GM23338 (cell line): ENCODE measurements around the gene PTGS1. TPM values are rescaled to one million over a fixed set of nuclear protein-coding genes. Genes with fewer than 3 reads are reported as not detected.

Source experiments
- ATAC-seq: fragments of 200-7000 bp; cut with Tn5 transposase; 3 replicates; pipeline ENCODE4 v1.9.1; 2020
- DNase-seq: peaks from one replicate; pipeline ENCODE4 v3.0.0-alpha.2; 2015; ENCODE audit warnings: low spot score
- H2AFZ ChIP-seq: fragments of 200-600 bp; sonication (generic); 2 replicates; pipeline ENCODE4 v1.8.0; 2016; ENCODE audit warnings: antibody characterized with exemption, mild to moderate bottlenecking, moderate library complexity
- H3F3A ChIP-seq: fragments of 200-600 bp; sonication (generic); replicated peaks from 2 replicates; pipeline ENCODE4 v1.8.0; 2017; ENCODE audit warnings: antibody characterized with exemption, mixed run types, low read depth
- H3K27ac ChIP-seq: fragments of 200-600 bp; sonication (generic); 2 replicates; pipeline ENCODE4 v1.6.1; 2016; ENCODE audit warnings: low read depth
- H3K27me3 ChIP-seq: fragments of 200-600 bp; sonication (generic); 2 replicates; pipeline ENCODE4 v1.8.0; 2016; ENCODE audit warnings: mild to moderate bottlenecking, mixed run types, moderate library complexity; ENCODE audit not compliant: insufficient read depth
- H3K36me3 ChIP-seq: fragments of 200-600 bp; sonication (generic); 2 replicates; pipeline ENCODE4 v1.8.0; 2016; ENCODE audit warnings: mild to moderate bottlenecking; ENCODE audit not compliant: insufficient read depth
- H3K4me1 ChIP-seq: fragments of 200-600 bp; sonication (generic); 2 replicates; pipeline ENCODE4 v1.8.0; 2016; ENCODE audit warnings: mild to moderate bottlenecking, moderate library complexity; ENCODE audit not compliant: insufficient read depth
- H3K4me2 ChIP-seq: fragments of 200-600 bp; sonication (generic); 2 replicates; pipeline ENCODE4 v1.7.1; 2017; ENCODE audit warnings: mixed run types
- H3K4me3 ChIP-seq: fragments of 200-600 bp; sonication (generic); 2 replicates; pipeline ENCODE4 v1.6.1; 2016; ENCODE audit warnings: mixed run types
- H3K79me2 ChIP-seq: fragments of 200-600 bp; sonication (generic); replicated peaks from 2 replicates; pipeline ENCODE4 v1.8.0; 2017; ENCODE audit warnings: mild to moderate bottlenecking; ENCODE audit not compliant: insufficient read depth
- H3K9me2 ChIP-seq: fragments of 200-600 bp; sonication (generic); 2 replicates; pipeline ENCODE4 v1.8.0; 2017; ENCODE audit not compliant: insufficient read depth
- H4K20me1 ChIP-seq: fragments of 200-600 bp; sonication (generic); replicated peaks from 2 replicates; pipeline ENCODE4 v1.8.0; 2017; ENCODE audit warnings: mild to moderate bottlenecking; ENCODE audit not compliant: insufficient read depth
- H3K27ac Mint-ChIP-seq: 2 replicates; pipeline ENCODE4 v1.8.0; 2020; ENCODE audit warnings: inconsistent platforms, mild to moderate bottlenecking, moderate library complexity, mixed read lengths
- H3K27me3 Mint-ChIP-seq: 3 replicates; pipeline ENCODE4 v1.8.0; 2022; ENCODE audit warnings: low read depth, mild to moderate bottlenecking, moderate library complexity, mixed read lengths, inconsistent platforms; ENCODE audit not compliant: insufficient read depth, poor library complexity
- H3K36me3 Mint-ChIP-seq: 3 replicates; pipeline ENCODE4 v1.8.0; 2021; ENCODE audit warnings: low read depth, mild to moderate bottlenecking, inconsistent platforms, moderate library complexity, mixed read lengths
- H3K4me1 Mint-ChIP-seq: 3 replicates; pipeline ENCODE4 v1.8.0; 2020; ENCODE audit warnings: mild to moderate bottlenecking, inconsistent platforms, mixed read lengths
- H3K4me3 Mint-ChIP-seq: 3 replicates; pipeline ENCODE4 v1.8.0; 2021; ENCODE audit warnings: moderate library complexity, mild to moderate bottlenecking, inconsistent platforms, mixed read lengths
- H3K9me3 Mint-ChIP-seq: 3 replicates; pipeline ENCODE4 v1.8.0; 2020; ENCODE audit warnings: moderate library complexity, mild to moderate bottlenecking, inconsistent platforms, mixed read lengths
- CTCF ChIP-seq, 2 experiments: fragments of 200-600 bp in 1 of 2; sonication (generic) in 1 of 2; conservative IDR thresholded peaks; 2 replicates each; pipeline versions ENCODE4 v1.5.1 to v1.6.1; 2016 to 2017; ENCODE audit warnings: antibody characterized with exemption in 2 of 2, low read depth in 2 of 2, mild to moderate bottlenecking in 2 of 2, moderate library complexity in 1 of 2
- EZH2phosphoT487 ChIP-seq: fragments of 200-600 bp; sonication (generic); IDR thresholded peaks from one replicate; pipeline ENCODE4 v1.8.1; 2018; ENCODE audit warnings: antibody characterized with exemption; ENCODE audit not compliant: unreplicated experiment
- JUNB ChIP-seq: IDR thresholded peaks from one replicate; pipeline ENCODE4 v1.6.1; 2016; ENCODE audit warnings: antibody characterized with exemption; ENCODE audit not compliant: unreplicated experiment
- POLR2AphosphoS5 ChIP-seq: IDR thresholded peaks from 2 replicates; pipeline ENCODE4 v1.6.1; 2016; ENCODE audit warnings: antibody characterized with exemption, low read depth
- STAT1 ChIP-seq: IDR thresholded peaks from one replicate; pipeline ENCODE4 v1.6.1; 2016; ENCODE audit warnings: antibody characterized with exemption; ENCODE audit not compliant: unreplicated experiment
- ZNF114 ChIP-seq: fragments of 250-450 bp; sonication (Bioruptor Pico); IDR thresholded peaks from 2 replicates; pipeline ENCODE4 v1.5.0; 2020; ENCODE audit warnings: mild to moderate bottlenecking, moderate library complexity
- ZNF331 ChIP-seq: fragments of 250-450 bp; sonication (Bioruptor Pico); IDR thresholded peaks from 2 replicates; pipeline ENCODE4 v1.5.0; 2020; ENCODE audit warnings: low read depth, mild to moderate bottlenecking, moderate library complexity
- polyA plus RNA-seq: library from polyadenylated mRNA; unstranded; fragments of >200 nt; fragmentation: Nextera tagmentation; extraction: Ambion mirVana; gene quantifications from 2 replicates; pipeline ENCODE4 v1.2.1, GENCODE V29; 2016
- total RNA-seq: library from RNA; depleted of rRNA; stranded (reverse); fragments of >200 nt; shearing (Covaris generic); gene quantifications from 2 replicates; pipeline ENCODE4 v1.2.3, GENCODE V29; 2014
- TF ChIP-seq, protein P1 (sequence below): fragments of 250-450 bp; sonication (Bioruptor Pico); IDR thresholded peaks from 2 replicates; pipeline ENCODE4 v1.5.0; 2020; ENCODE audit warnings: mild to moderate bottlenecking, moderate library complexity
- TF ChIP-seq, protein P2 (sequence below): IDR thresholded peaks from 2 replicates; pipeline ENCODE4 v1.6.1; 2016; ENCODE audit warnings: antibody characterized with exemption

The PTGS1 gene
- total and polyA plus RNA-seq, 2 experiments from 2014 or later, result 0.48 to 1.3 TPM

DNA sequence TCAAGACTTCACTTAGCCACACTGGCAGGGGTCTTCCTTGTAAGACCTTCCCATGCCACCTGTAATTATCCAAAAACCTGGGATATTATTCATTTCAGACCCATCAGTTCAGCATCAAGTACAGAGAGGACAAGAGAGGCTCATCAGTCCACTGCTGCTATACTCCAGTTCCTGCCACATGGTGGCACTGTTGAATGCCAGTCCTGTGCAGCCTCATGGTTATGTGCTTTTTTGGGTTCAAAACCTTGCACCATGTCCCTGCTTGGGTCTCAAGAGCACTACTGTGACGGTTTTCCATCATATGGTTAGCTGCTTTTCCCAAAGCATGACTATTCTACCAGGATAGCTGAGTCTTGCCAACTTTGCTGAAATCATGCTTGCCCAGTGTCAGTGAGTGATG lies 8.5 kb downstream of the PTGS1 start:
- Histone ChIP-seq H3K79me2 (no peaks in the 10 kb centered on the region), H3K27me3 (peaks cover 10% of the 10 kb centered on the region; the same call in 1 of the 2 replicates), H3K4me2 (no peak overlapping the region), H3K36me3 (no peaks in the 10 kb centered on the region), H2AFZ (no peak overlapping the region), H3K4me1 (peaks cover 15% of the 10 kb centered on the region; the same call in 1 of the 2 replicates), H3K27ac (no peak overlapping the region), H3F3A (no peaks in the 10 kb centered on the region), H3K4me3 (no peak overlapping the region), H3K9me2 (no peaks in the 10 kb centered on the region), H4K20me1 (no peaks in the 10 kb centered on the region)
- no peaks in the 10 kb centered on the region; the same call in 1 of the 3 replicates for H3K36me3 Mint-ChIP-seq
- peak; percentile 81 to 85 for TF ChIP-seq CTCF (conservative IDR thresholded peaks at IDR 0.05; ENCODE audit: low read depth in 2 of 2)
- no peak for TF ChIP-seq ZNF331
- no peak overlapping the region for H3K27ac Mint-ChIP-seq
- peaks cover 3% of the 10 kb centered on the region; the same call in 1 of the 3 replicates for H3K9me3 Mint-ChIP-seq
- peak; percentile 66 for DNase-seq
- peaks cover 16% of the 10 kb centered on the region for H3K27me3 Mint-ChIP-seq
- H3K4me1 Mint-ChIP-seq, result peaks cover 35% of the 10 kb centered on the region
- no peak overlapping the region for H3K4me3 Mint-ChIP-seq
- no peak for ATAC-seq

- no peaks in the 10 kb centered on the region for H3K9me2 ChIP-seq
- H3K4me3 ChIP-seq, result no peak overlapping the region
- DNase-seq (no peak), ATAC-seq (no peak)
- H4K20me1 ChIP-seq, result no peaks in the 10 kb centered on the region
- Mint-ChIP-seq H3K36me3 (no peaks in the 10 kb centered on the region; the same call in 1 of the 3 replicates), H3K27ac (no peak overlapping the region), H3K9me3 (peaks cover 3% of the 10 kb centered on the region; the same call in 2 of the 3 replicates), H3K27me3 (peaks cover 12% of the 10 kb centered on the region), H3K4me3 (no peak overlapping the region), H3K4me1 (peaks cover 26% of the 10 kb centered on the region)
- no peaks in the 10 kb centered on the region for H3K36me3 ChIP-seq
- H3K4me2 ChIP-seq, result no peak overlapping the region
- no peaks in the 10 kb centered on the region for H3K79me2 ChIP-seq
- no peaks in the 10 kb centered on the region for H3F3A ChIP-seq
- 0 out of 2 replicates have a peak, but pooled peaks cover 3% of the 10 kb centered on the region for H3K27me3 ChIP-seq
- H3K27ac ChIP-seq, result no peak overlapping the region
- H2AFZ ChIP-seq, result no peak overlapping the region
- peaks cover 8% of the 10 kb centered on the region; the same call in 1 of the 2 replicates for H3K4me1 ChIP-seq
- TF ChIP-seq, protein P1, sequence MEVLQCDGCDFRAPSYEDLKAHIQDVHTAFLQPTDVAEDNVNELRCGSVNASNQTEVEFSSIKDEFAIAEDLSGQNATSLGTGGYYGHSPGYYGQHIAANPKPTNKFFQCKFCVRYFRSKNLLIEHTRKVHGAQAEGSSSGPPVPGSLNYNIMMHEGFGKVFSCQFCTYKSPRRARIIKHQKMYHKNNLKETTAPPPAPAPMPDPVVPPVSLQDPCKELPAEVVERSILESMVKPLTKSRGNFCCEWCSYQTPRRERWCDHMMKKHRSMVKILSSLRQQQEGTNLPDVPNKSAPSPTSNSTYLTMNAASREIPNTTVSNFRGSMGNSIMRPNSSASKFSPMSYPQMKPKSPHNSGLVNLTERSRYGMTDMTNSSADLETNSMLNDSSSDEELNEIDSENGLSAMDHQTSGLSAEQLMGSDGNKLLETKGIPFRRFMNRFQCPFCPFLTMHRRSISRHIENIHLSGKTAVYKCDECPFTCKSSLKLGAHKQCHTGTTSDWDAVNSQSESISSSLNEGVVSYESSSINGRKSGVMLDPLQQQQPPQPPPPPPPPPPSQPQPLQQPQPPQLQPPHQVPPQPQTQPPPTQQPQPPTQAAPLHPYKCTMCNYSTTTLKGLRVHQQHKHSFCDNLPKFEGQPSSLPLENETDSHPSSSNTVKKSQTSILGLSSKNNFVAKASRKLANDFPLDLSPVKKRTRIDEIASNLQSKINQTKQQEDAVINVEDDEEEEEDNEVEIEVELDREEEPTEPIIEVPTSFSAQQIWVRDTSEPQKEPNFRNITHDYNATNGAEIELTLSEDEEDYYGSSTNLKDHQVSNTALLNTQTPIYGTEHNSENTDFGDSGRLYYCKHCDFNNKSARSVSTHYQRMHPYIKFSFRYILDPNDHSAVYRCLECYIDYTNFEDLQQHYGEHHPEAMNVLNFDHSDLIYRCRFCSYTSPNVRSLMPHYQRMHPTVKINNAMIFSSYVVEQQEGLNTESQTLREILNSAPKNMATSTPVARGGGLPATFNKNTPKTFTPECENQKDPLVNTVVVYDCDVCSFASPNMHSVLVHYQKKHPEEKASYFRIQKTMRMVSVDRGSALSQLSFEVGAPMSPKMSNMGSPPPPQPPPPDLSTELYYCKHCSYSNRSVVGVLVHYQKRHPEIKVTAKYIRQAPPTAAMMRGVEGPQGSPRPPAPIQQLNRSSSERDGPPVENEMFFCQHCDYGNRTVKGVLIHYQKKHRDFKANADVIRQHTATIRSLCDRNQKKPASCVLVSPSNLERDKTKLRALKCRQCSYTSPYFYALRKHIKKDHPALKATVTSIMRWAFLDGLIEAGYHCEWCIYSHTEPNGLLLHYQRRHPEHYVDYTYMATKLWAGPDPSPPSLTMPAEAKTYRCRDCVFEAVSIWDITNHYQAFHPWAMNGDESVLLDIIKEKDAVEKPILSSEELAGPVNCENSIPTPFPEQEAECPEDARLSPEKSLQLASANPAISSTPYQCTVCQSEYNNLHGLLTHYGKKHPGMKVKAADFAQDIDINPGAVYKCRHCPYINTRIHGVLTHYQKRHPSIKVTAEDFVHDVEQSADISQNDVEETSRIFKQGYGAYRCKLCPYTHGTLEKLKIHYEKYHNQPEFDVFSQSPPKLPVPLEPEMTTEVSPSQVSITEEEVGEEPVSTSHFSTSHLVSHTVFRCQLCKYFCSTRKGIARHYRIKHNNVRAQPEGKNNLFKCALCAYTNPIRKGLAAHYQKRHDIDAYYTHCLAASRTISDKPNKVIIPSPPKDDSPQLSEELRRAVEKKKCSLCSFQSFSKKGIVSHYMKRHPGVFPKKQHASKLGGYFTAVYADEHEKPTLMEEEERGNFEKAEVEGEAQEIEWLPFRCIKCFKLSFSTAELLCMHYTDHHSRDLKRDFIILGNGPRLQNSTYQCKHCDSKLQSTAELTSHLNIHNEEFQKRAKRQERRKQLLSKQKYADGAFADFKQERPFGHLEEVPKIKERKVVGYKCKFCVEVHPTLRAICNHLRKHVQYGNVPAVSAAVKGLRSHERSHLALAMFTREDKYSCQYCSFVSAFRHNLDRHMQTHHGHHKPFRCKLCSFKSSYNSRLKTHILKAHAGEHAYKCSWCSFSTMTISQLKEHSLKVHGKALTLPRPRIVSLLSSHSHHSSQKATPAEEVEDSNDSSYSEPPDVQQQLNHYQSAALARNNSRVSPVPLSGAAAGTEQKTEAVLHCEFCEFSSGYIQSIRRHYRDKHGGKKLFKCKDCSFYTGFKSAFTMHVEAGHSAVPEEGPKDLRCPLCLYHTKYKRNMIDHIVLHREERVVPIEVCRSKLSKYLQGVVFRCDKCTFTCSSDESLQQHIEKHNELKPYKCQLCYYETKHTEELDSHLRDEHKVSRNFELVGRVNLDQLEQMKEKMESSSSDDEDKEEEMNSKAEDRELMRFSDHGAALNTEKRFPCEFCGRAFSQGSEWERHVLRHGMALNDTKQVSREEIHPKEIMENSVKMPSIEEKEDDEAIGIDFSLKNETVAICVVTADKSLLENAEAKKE (CRISPR knock-in tag), result no peak
- TF ChIP-seq STAT1 (no peak), CTCF (conservative IDR thresholded peaks at IDR 0.05; ENCODE audit: low read depth in 2 of 2) (no peak), JUNB (no peak), POLR2AphosphoS5 (no peak), EZH2phosphoT487 (no peak), ZNF114 (CRISPR knock-in tag) (no peak), ZNF331 (no peak)
- TF ChIP-seq, protein P2, sequence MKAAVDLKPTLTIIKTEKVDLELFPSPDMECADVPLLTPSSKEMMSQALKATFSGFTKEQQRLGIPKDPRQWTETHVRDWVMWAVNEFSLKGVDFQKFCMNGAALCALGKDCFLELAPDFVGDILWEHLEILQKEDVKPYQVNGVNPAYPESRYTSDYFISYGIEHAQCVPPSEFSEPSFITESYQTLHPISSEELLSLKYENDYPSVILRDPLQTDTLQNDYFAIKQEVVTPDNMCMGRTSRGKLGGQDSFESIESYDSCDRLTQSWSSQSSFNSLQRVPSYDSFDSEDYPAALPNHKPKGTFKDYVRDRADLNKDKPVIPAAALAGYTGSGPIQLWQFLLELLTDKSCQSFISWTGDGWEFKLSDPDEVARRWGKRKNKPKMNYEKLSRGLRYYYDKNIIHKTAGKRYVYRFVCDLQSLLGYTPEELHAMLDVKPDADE, result no peak
These were observed 9.5 kb downstream of the PTGS1 start for GRCh38 chr9:122380293-122380692.
